ENCODE results near the gene RAB2B.
"Not testable (repeated sequence)": the region's sequence is repeated elsewhere in the genome, so short reads cannot be mapped to it uniquely, and the experiment has no call there.

Gene RAB2B

GRCh38 chr14:21494902-21495762, 18.4 kb upstream of the RAB2B start:
- DNase-seq, result no peak

GRCh38 chr14:21486640-21487087, 9.9 kb upstream of the RAB2B start:
- DNase-seq, result no peak

- peak in 19 of 56 donors; percentile 57 to 92 (median 87) for DNase-seq
Observed at GRCh38 chr14:21476523-21476924, 235 bp downstream of the RAB2B start.

- DNase-seq, result no peak
Observed at GRCh38 chr14:21475767-21476522, 814 bp downstream of the RAB2B start.

- DNase-seq, result peak in 1 of 56 donors; percentile 1
Observed at GRCh38 chr14:21467616-21468015, 9.1 kb downstream of the RAB2B start.

GRCh38 chr14:21455912-21456667, 20.7 kb downstream of the RAB2B start, which contains the start of gene CHD8:
Gene CHD8 (minus strand): TSS chr14:21456123. CDS start chr14:21431643, 24,480 bp downstream.
- peak; percentile 88 to 100 (median 99) for DNase-seq

GRCh38 chr14:21455592-21455911, 21.2 kb downstream of the RAB2B start:
- peak in 1 of 56 donors; percentile 52 for DNase-seq

GRCh38 chr14:21454843-21455544, 21.8 kb downstream of the RAB2B start:
- DNase-seq, result no peak

- DNase-seq, result no peak
Observed at GRCh38 chr14:21449899-21450216, 26.9 kb downstream of the RAB2B start.

- not testable (repeated sequence) for DNase-seq
Observed at GRCh38 chr14:21442657-21443056, 34.1 kb downstream of the RAB2B start.

GRCh38 chr14:21440859-21441258, 35.9 kb downstream of the RAB2B start:
- no peak for DNase-seq

GRCh38 chr14:21437063-21437901, 39.5 kb downstream of the RAB2B start:
- DNase-seq, result peak; percentile 58 to 99 (median 97)

- DNase-seq, result peak in 1 of 56 donors; percentile 57
Observed at GRCh38 chr14:21436567-21437062, 40.1 kb downstream of the RAB2B start.

GRCh38 chr14:21431126-21431525, 45.6 kb downstream of the RAB2B start:
- DNase-seq, result no peak

GRCh38 chr14:21428930-21429329, 47.8 kb downstream of the RAB2B start:
- peak in 1 of 56 donors; percentile 17 for DNase-seq

GRCh38 chr14:21426692-21427091, 50.1 kb downstream of the RAB2B start:
- no peak for DNase-seq

- no peak for DNase-seq
Observed at GRCh38 chr14:21419528-21419927, 57.2 kb downstream of the RAB2B start.

- DNase-seq, result no peak
Observed at GRCh38 chr14:21415329-21415728, 61.4 kb downstream of the RAB2B start.

- no peak for DNase-seq
Observed at GRCh38 chr14:21414137-21414631, 62.6 kb downstream of the RAB2B start.

All from nucleus accumbens (tissue), 56 donors.